Sigmoid colon (tissue), 7 donors: Measurements from ENCODE around the gene UTF1. TPM values are rescaled to one million over a fixed set of nuclear protein-coding genes. Genes with fewer than 3 reads are reported as not detected.
"Not testable (repeated sequence)": the region's sequence is repeated elsewhere in the genome, so short reads cannot be mapped to it uniquely, and the experiment has no call there.

Experiments used
- DNase-seq: peaks from one replicate; pipeline ENCODE4 v3.0.0-alpha.2; 2019
- H3K27ac ChIP-seq, 4 donors: fragments of 200-600 bp; sonication (generic); one replicate each; pipeline ENCODE4 v1.5.1; 2016 to 2019; ENCODE audit warnings: mild to moderate bottlenecking in 1 of 4
- H3K27me3 ChIP-seq, 3 donors: fragments of 200-600 bp; sonication (generic); one replicate each; pipeline ENCODE4 v1.5.1; 2019; ENCODE audit warnings: mild to moderate bottlenecking in 1 of 3
- H3K36me3 ChIP-seq, 4 donors: fragments of 200-600 bp; sonication (generic); one replicate each; pipeline ENCODE4 v1.5.1; 2016 to 2019
- H3K4me1 ChIP-seq, 4 donors: fragments of 200-600 bp; sonication (generic); one replicate each; pipeline ENCODE4 v1.5.1; 2017 to 2019
- H3K4me3 ChIP-seq, 4 donors: fragments of 200-600 bp; sonication (generic); one replicate each; pipeline ENCODE4 v1.5.1; 2017 to 2019; ENCODE audit warnings: mild to moderate bottlenecking in 2 of 4, moderate library complexity in 1 of 4
- H3K9me3 ChIP-seq, 4 donors: fragments of 200-600 bp in 3 of 4; sonication (generic) in 3 of 4; one replicate each; pipeline versions ENCODE4 v1.5.1 to v1.6.1; 2013 to 2019
- CTCF ChIP-seq, 4 experiments: fragments of 450-650 bp in 3 of 4; fragments of 200-600 bp in 1 of 4; IDR thresholded peaks; one replicate each; pipeline ENCODE4 v1.5.1; 2016 to 2019; ENCODE audit warnings: antibody characterized with exemption in 4 of 4, mild to moderate bottlenecking in 3 of 4, moderate library complexity in 2 of 4
- EP300 ChIP-seq, 4 donors: sonication (generic); formaldehyde crosslinking; IDR thresholded peaks; one replicate each; pipeline ENCODE4 v1.6.1; 2017; ENCODE audit warnings: antibody characterized with exemption in 4 of 4
- POLR2A ChIP-seq, 2 donors: fragments of 450-650 bp; IDR thresholded peaks; one replicate each; pipeline ENCODE4 v1.6.1; 2016; ENCODE audit warnings: antibody characterized with exemption in 2 of 2, mild to moderate bottlenecking in 2 of 2, moderate library complexity in 2 of 2
- POLR2AphosphoS5 ChIP-seq, 4 donors: sonication (generic); formaldehyde crosslinking; IDR thresholded peaks; one replicate each; pipeline ENCODE4 v1.6.1; 2017; ENCODE audit warnings: antibody characterized with exemption in 4 of 4
- WGBS, 2 donors: extraction: QIAGEN DNeasy Blood & Tissue Kit; methylation state at CpG; one replicate each; pipeline ENCODE4 v1.1.7; 2013; 5-methylcytosine and 5-hydroxymethylcytosine counted together
- intact Hi-C: fragments of 100-400 bp; cut with DNase I; formaldehyde crosslinking; loops from one replicate; pipeline ENCODE4 v1.15.1; 2023
- polyA plus RNA-seq, 3 donors: library from polyadenylated mRNA; stranded (reverse); fragments of 200-250 nt; gene quantifications; one replicate each; pipeline ENCODE4 v1.2.3, GENCODE V29; 2013
- total RNA-seq, 4 donors: library from RNA; depleted of rRNA; stranded (reverse); fragments of >200 nt; gene quantifications; one replicate each; pipeline ENCODE4 v1.1.0, GENCODE V29; 2016
- donor health status: healthy with polysubstance abuse.
- donor health status: Bipolar disorder and iron deficiency.
- donor health status: healthy.

UTF1 gene
- total and polyA plus RNA-seq, 7 donors, result not detected

GRCh38 chr10:133231946-133232574 is 2.0 kb downstream of the UTF1 start:
- Histone ChIP-seq H3K36me3 (no peaks in the 10 kb centered on the region), H3K4me3 (no peak overlapping the region), H3K27me3 (peaks cover 42 to 93% (median 75%) of the 10 kb centered on the region in 3 donors), H3K27ac (no peak overlapping the region), H3K4me1 (peaks cover 0 to 25% (median 24%) of the 10 kb centered on the region in 4 donors), H3K9me3 (no peaks in the 10 kb centered on the region)
- intact Hi-C loops, result no loop called here
- no peak for TF ChIP-seq POLR2AphosphoS5 (IDR thresholded peaks at IDR 0.05)
- TF ChIP-seq POLR2A (IDR thresholded peaks at IDR 0.05), result no peak
- no peak for TF ChIP-seq EP300 (IDR thresholded peaks at IDR 0.05)
- TF ChIP-seq CTCF (IDR thresholded peaks at IDR 0.05), result no peak
- DNase-seq, result no peak
- WGBS, 2 donors, result 56 to 62% methylated on average over 11 of the region's 11 CpGs

- DNase-seq, H3K4me3 ChIP-seq: not testable (repeated sequence)
Observed at GRCh38 chr10:133234796-133235195, 4.8 kb downstream of the UTF1 start.

GRCh38 chr10:133235265-133235855 is 5.3 kb downstream of the UTF1 start:
- H3K27ac ChIP-seq, result peak overlapping the region in 2 of 4 donors; percentile 27 to 37
- H3K4me1 ChIP-seq, result peaks cover 0 to 36% (median 26%) of the 10 kb centered on the region in 4 donors
- H3K9me3 ChIP-seq, result no peaks in the 10 kb centered on the region
- no peaks in the 10 kb centered on the region for H3K36me3 ChIP-seq
- WGBS, 2 donors, result 6 to 14% methylated on average over 48 of the region's 48 CpGs
- TF ChIP-seq POLR2A (IDR thresholded peaks at IDR 0.05) (no peak), POLR2AphosphoS5 (IDR thresholded peaks at IDR 0.05) (no peak), CTCF (IDR thresholded peaks at IDR 0.05) (no peak), EP300 (IDR thresholded peaks at IDR 0.05) (no peak)
- peaks cover 45 to 94% (median 84%) of the 10 kb centered on the region in 3 donors for H3K27me3 ChIP-seq
- DNase-seq, result no peak
- peak overlapping the region in 3 of 4 donors; percentile 7 to 33 (median 27) for H3K4me3 ChIP-seq
- intact Hi-C loops, result no loop called here

More at GRCh38 chr10:133234796-133235195, 4.8 kb downstream of the UTF1 start:
- H3K9me3 ChIP-seq, H3K36me3 ChIP-seq, H3K27ac ChIP-seq, intact Hi-C loops: not testable (repeated sequence)
- Histone ChIP-seq H3K4me1 (peaks cover 0 to 38% (median 30%) of the 10 kb centered on the region in 4 donors), H3K27me3 (peaks cover 50 to 94% (median 86%) of the 10 kb centered on the region in 3 donors)
- 42 to 49% methylated on average over 8 of the region's 10 CpGs for WGBS, 2 donors

GRCh38 chr10:133235932-133236331 is 5.9 kb downstream of the UTF1 start:
- TF ChIP-seq CTCF (IDR thresholded peaks at IDR 0.05) (no peak), POLR2A (IDR thresholded peaks at IDR 0.05) (no peak), EP300 (IDR thresholded peaks at IDR 0.05) (no peak), POLR2AphosphoS5 (IDR thresholded peaks at IDR 0.05) (no peak)
- Histone ChIP-seq H3K27me3 (peaks cover 40 to 94% (median 79%) of the 10 kb centered on the region in 3 donors), H3K36me3 (no peaks in the 10 kb centered on the region), H3K27ac (no peak overlapping the region), H3K4me3 (peak overlapping the region in 2 of 4 donors; percentile 27 to 33), H3K4me1 (peaks cover 0 to 32% (median 21%) of the 10 kb centered on the region in 4 donors), H3K9me3 (no peaks in the 10 kb centered on the region)
- intact Hi-C loops, result no loop called here
- 4 to 5% methylated on average over 18 of the region's 18 CpGs for WGBS, 2 donors
- DNase-seq, result no peak

GRCh38 chr10:133236401-133237240 is 6.6 kb downstream of the UTF1 start:
- H3K4me1 ChIP-seq, result peaks cover 0 to 32% (median 21%) of the 10 kb centered on the region in 4 donors
- peaks cover 34 to 94% (median 75%) of the 10 kb centered on the region in 3 donors for H3K27me3 ChIP-seq
- H3K27ac ChIP-seq, result no peak overlapping the region
- WGBS, 2 donors, result 2 to 4% methylated on average over 103 of the region's 103 CpGs
- TF ChIP-seq POLR2A (IDR thresholded peaks at IDR 0.05), result no peak
- no peak for TF ChIP-seq EP300 (IDR thresholded peaks at IDR 0.05)
- TF ChIP-seq CTCF (IDR thresholded peaks at IDR 0.05), result no peak
- no peak for TF ChIP-seq POLR2AphosphoS5 (IDR thresholded peaks at IDR 0.05)
- DNase-seq, result no peak
- H3K9me3 ChIP-seq, result no peaks in the 10 kb centered on the region
- H3K36me3 ChIP-seq, result no peaks in the 10 kb centered on the region
- H3K4me3 ChIP-seq, result peak overlapping the region in 3 of 4 donors; percentile 3 to 33 (median 27)
- intact Hi-C loops, result no loop called here
